ENCODE results near the gene CPNE7. TPM values are rescaled to one million over a fixed set of nuclear protein-coding genes. Genes with fewer than 3 reads are reported as not detected.

CPNE7 gene
- total and polyA plus RNA-seq, 2 of the 8 experiments (the other 6 are each of a cell fraction or from before 2014, with no cell fraction given) = 10.0 to 23.7 TPM

DNA sequence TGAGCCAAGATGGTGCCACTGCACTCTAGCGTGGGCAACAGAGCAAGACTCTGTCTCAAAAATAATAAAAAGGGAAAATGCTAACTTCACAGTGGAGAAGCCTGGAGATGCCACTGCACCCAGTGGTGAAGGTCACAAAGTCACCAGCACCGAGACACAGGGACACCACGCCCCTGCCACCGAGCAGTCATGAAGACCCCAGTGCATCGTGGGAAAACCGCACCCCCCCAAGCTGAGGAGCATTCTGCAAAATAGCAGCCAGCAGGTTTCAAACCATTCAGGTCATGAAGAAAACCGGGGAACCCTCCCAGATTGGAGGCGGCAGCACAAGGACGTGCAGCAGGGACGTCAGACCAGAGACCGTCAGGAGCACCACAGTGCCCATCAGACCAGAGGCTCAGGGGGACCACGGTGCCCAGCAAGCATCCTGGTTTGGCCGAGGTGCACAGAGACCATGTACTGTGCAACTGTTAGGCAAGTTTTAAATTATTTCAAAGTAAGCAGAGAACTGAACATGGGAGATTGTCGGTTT lies 68.3 kb downstream of the CPNE7 start (continued):
- TF ChIP-seq ASH2L (IDR thresholded peaks at IDR 0.05; ENCODE audit: low read length) (no peak), KDM4A (IDR thresholded peaks at IDR 0.05; ENCODE audit: low read depth, low read length, severe bottlenecking) (no peak), TAF1 (IDR thresholded peaks at IDR 0.05; ENCODE audit: low read depth, low read length) (no peak), RBBP5 (IDR thresholded peaks at IDR 0.05; ENCODE audit: borderline replicate concordance, low read depth, low read length) (no peak)
- TF ChIP-seq, protein P1, sequence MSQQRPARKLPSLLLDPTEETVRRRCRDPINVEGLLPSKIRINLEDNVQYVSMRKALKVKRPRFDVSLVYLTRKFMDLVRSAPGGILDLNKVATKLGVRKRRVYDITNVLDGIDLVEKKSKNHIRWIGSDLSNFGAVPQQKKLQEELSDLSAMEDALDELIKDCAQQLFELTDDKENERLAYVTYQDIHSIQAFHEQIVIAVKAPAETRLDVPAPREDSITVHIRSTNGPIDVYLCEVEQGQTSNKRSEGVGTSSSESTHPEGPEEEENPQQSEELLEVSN (IDR thresholded peaks at IDR 0.05) = no peak

Data from H1 (cell line).